ENCODE data around the gene C16orf86.

Gene C16orf86

GRCh38 chr16:67694611-67695010 is 28.0 kb downstream of the C16orf86 start:
- no peak for TF ChIP-seq GLIS3 (CRISPR knock-in tag; IDR thresholded peaks at IDR 0.05)
- ATAC-seq = no peak

- TF ChIP-seq CSDC2 (CRISPR knock-in tag; IDR thresholded peaks at IDR 0.05) = no peak
- no peak for TF ChIP-seq SNAI2 (CRISPR knock-in tag; IDR thresholded peaks at IDR 0.05)
- TF ChIP-seq TSHZ2 (CRISPR knock-in tag; IDR thresholded peaks at IDR 0.05) = no peak
- TF ChIP-seq ZNF565 (CRISPR knock-in tag; conservative IDR thresholded peaks at IDR 0.05; ENCODE audit: low read depth) = no peak
- no peak for TF ChIP-seq GLIS3 (CRISPR knock-in tag; IDR thresholded peaks at IDR 0.05)
- TF ChIP-seq ZFP3 (CRISPR knock-in tag; IDR thresholded peaks at IDR 0.05) = no peak
- no peak for TF ChIP-seq PPARA (CRISPR knock-in tag; IDR thresholded peaks at IDR 0.05; ENCODE audit: borderline replicate concordance)
- no peak for TF ChIP-seq POU6F1 (CRISPR knock-in tag; IDR thresholded peaks at IDR 0.05; ENCODE audit: borderline replicate concordance, low read depth)
- ATAC-seq = no peak
Measured at GRCh38 chr16:67697422-67698185, 31.0 kb downstream of the C16orf86 start.

GRCh38 chr16:67699265-67699664 is 32.7 kb downstream of the C16orf86 start:
- TF ChIP-seq TCF4 (CRISPR knock-in tag; IDR thresholded peaks at IDR 0.05; ENCODE audit: borderline replicate concordance) = no peak
- TF ChIP-seq GLIS3 (CRISPR knock-in tag; IDR thresholded peaks at IDR 0.05) = no peak
- no peak for TF ChIP-seq CSRNP3 (CRISPR knock-in tag; IDR thresholded peaks at IDR 0.05)
- TF ChIP-seq ZNF565 (CRISPR knock-in tag; conservative IDR thresholded peaks at IDR 0.05; ENCODE audit: low read depth) = no peak
- no peak for TF ChIP-seq PATZ1 (CRISPR knock-in tag; IDR thresholded peaks at IDR 0.05; ENCODE audit: borderline replicate concordance)
- no peak for TF ChIP-seq POU6F1 (CRISPR knock-in tag; IDR thresholded peaks at IDR 0.05; ENCODE audit: borderline replicate concordance, low read depth)
- TF ChIP-seq SNAI2 (CRISPR knock-in tag; IDR thresholded peaks at IDR 0.05) = no peak
- no peak for TF ChIP-seq ZNF8 (CRISPR knock-in tag; IDR thresholded peaks at IDR 0.05)
- no peak for ATAC-seq

- ATAC-seq = no peak
- no peak for TF ChIP-seq ESRRG (CRISPR knock-in tag; IDR thresholded peaks at IDR 0.05)
- no peak for TF ChIP-seq SNAI2 (CRISPR knock-in tag; IDR thresholded peaks at IDR 0.05)
- no peak for TF ChIP-seq CREB5 (CRISPR knock-in tag; IDR thresholded peaks at IDR 0.05; ENCODE audit: low read depth)
- TF ChIP-seq POU6F1 (CRISPR knock-in tag; IDR thresholded peaks at IDR 0.05; ENCODE audit: borderline replicate concordance, low read depth) = no peak
- no peak for TF ChIP-seq ZFP3 (CRISPR knock-in tag; IDR thresholded peaks at IDR 0.05)
- TF ChIP-seq ZNF70 (CRISPR knock-in tag; IDR thresholded peaks at IDR 0.05) = no peak
- no peak for TF ChIP-seq PATZ1 (CRISPR knock-in tag; IDR thresholded peaks at IDR 0.05; ENCODE audit: borderline replicate concordance)
Measured at GRCh38 chr16:67701420-67701819, 34.8 kb downstream of the C16orf86 start.

Data from SK-N-SH treated with all-trans-retinoic acid at 6 μM for 48 hours (cell line).